ENCODE data around the gene USP3.

DNA sequence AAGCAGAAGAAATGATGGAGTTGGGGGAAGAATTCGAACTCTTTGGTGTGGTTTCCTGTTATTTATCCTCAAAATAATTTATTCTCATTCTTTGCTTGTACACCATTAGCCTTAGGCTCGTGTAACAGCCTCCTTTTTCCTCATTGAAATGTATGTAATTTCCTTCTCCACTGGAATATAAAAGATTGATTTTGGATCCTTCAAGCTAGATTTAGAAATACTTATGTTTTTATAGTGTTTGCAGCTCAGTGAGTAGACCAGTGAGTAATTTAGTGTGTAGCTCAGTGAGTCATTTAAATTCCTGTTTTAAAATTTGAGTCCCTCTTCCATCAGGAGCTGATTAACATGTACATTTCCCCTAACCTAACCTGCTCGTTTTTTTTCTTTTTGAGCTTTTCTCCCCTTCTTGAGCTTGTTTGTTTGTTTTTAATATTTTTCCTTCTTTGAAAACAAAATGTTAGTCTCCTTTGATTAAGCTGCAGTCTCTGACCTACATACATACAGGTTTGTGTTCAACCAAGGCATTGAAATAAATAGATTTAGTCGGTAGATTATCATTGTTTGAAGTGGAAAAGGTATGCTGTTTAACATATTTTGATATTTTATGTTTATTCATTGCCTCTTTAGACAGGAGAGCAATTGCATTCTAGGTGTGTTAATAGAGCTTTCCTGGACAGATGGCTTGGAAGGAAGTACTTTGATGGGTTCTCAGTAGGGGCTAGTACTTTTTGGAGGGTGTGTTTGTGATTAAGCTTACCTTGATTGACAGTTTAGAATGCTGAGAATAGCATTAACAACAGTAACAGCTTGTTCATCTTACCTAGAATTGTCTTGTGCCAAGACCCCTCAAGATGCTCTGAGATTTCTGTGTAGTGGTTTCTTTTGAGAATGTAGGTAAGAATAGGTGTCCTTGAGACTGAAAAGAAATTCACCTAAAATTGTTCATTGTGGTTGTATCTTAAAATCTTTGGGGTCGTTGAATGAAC, 5.9 kb downstream of the USP3 start:
- TF ChIP-seq GATA2 (IDR thresholded peaks at IDR 0.05; ENCODE audit: low read depth, low read length) (no peak), GATA3 (IDR thresholded peaks at IDR 0.05; ENCODE audit: low read depth, low read length) (no peak)

Data from SH-SY5Y (cell line).